Subcutaneous adipose tissue (tissue), 4 donors: ENCODE results near the gene RLN3. TPM values are rescaled to one million over a fixed set of nuclear protein-coding genes. Genes with fewer than 3 reads are reported as not detected.

Experiments used
- total RNA-seq, 4 donors: library from RNA; depleted of rRNA; stranded (reverse); fragments of >200 nt; gene quantifications; one replicate each; pipeline ENCODE4 v1.1.0, GENCODE V29; 2016
- TF ChIP-seq, protein P1 (sequence below): fragments of 450-650 bp; IDR thresholded peaks from one replicate; pipeline ENCODE4 v1.5.1; 2016; ENCODE audit warnings: low read depth, mild to moderate bottlenecking, control low read depth, antibody characterized with exemption, moderate library complexity

The RLN3 gene
- total RNA-seq, 4 donors from 2014 or later: not detected

DNA sequence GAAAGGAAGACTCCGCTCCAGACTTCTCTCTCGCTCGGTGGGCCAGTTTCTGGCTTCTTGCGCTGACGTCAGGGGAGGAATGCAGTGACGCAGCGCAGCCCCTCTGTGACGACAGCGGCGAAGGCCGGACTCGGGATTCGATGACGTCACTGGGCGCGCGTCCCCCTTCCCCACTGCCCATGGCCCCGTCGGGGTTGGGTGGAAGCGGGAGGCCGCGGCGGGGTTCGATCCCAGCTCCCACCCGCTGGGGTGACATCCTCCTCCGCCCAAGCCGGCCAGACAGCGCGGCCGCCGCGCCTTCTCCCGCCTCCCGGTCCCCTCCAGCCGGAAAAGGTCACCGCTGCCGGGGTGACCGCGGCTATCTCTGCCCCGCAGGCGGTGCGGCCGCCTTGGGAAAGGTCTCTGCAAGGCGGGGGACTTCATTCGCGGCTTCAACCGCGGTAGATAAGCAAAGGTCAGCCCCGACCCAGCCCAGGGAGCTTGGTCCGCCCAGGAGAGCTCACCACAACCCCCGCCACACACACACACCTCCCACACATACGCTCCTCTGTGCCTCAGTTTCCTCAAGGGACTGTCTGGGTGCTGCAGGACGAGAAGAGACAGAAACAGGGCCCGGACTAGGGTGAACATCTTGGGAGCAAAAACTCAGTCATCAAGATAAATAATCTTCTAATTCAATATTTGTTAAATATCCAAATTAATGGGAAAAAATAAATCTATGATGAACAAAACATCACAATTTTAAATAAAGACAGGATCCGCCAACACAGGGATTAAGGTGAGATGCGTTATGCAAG lies 21.0 kb upstream of the RLN3 start:
- TF ChIP-seq, protein P1, sequence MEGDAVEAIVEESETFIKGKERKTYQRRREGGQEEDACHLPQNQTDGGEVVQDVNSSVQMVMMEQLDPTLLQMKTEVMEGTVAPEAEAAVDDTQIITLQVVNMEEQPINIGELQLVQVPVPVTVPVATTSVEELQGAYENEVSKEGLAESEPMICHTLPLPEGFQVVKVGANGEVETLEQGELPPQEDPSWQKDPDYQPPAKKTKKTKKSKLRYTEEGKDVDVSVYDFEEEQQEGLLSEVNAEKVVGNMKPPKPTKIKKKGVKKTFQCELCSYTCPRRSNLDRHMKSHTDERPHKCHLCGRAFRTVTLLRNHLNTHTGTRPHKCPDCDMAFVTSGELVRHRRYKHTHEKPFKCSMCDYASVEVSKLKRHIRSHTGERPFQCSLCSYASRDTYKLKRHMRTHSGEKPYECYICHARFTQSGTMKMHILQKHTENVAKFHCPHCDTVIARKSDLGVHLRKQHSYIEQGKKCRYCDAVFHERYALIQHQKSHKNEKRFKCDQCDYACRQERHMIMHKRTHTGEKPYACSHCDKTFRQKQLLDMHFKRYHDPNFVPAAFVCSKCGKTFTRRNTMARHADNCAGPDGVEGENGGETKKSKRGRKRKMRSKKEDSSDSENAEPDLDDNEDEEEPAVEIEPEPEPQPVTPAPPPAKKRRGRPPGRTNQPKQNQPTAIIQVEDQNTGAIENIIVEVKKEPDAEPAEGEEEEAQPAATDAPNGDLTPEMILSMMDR: no peak

DNA sequence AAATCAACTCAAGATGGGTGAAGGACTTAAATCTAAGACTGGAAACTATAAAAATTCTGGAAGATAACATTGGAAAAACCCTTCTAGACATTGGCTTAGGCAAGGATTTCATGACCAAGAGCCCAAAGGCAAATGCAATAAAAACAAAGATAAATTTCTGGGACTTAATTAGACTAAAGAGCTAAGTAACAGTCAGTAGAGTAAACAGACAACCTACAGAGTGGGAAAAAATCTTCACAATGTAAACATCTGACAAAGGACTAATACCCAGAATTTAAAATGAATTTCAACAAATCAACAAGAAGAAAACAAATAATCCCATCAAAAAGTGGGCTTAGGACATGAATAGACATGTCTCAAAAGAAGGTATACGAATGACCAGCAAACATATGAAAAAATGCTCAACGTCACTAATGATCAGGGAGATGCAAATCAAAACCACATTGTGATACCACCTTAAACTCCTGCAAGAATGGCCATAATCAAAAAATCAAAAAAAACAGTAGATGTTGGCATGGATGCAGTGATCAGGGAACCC lies 15.5 kb upstream of the RLN3 start:
- TF ChIP-seq, protein P1: no peak

DNA sequence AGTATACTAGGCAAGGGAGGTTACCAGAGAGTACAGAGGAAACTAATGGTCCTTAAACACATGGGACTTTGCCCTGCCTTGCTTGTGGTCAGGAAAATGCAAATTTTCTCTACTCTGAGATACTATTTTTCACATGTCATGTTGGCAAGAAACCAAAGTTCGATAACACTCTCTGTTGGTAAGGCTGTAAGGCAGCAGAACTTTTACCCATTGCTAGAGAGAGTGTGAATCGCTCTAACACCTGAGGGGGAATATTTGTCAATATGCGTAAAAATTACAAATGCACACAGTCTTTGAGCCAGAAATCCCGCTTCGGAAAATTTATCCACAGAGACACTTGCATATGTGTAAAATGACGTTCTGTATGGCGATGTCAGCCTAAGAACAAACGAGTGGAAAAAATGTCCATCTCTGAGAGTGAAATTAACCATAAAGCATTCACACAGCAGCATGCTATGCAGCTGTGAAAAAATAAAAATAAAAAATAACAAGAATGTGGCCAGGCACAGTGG lies 12.4 kb upstream of the RLN3 start:
- TF ChIP-seq, protein P1: no peak

DNA sequence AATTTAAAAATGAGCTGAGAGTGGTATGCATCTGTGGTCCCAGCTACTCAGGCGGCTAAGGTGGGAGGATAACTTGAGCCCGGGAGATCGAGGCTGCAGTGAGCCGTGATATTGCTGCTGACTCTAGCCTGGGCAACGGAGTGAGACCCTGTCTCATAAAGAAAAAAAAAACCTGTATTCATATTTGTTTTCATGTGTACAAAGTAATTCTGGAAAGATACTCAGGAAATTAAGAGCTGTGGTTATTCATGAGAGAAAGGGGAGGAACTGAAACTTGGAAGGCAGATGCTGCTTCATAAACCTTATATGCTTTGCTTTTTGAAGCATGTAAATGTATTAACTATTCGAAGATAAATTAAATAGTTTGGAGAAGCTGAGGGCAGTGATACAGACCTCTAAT lies 8.8 kb upstream of the RLN3 start:
- TF ChIP-seq, protein P1: no peak

DNA sequence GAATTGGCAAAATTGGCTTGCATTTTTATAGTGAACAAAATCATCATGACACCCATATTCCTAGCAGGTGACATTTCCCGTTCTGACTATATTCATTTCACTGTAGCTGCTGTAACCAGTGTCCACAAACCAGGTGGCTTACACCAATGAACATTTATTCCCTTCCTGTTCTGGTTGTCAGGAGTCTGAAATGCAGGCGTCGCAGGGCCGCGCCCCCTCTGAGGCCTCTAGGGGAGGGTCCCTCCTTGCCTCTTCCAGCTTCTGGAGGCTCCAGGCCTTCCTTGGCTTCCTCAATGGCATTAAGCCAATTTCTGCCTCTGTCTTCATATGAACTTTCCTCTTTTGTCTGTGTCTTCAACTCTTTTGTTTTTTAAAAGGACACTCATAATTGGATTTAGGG lies 6.5 kb upstream of the RLN3 start:
- TF ChIP-seq, protein P1: no peak

DNA sequence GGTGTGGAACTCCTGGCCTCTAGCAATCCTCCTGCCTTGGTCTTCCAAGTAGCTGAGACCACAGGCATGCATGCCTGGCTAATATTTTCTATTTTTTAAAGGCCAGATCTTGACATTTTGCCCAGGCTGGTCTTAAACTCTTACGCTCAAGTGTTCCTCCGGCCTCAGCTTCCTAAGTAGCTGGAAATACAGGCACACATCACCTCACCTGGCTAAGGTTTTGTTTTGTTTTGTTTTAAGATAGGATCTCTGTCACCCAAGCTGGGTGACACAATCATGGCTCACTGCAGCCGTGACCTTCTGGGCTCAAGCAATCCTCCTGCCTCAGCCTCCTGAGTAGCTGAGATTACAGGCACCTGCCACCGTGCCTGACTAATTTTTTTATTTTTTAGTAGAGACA lies 5.5 kb upstream of the RLN3 start:
- TF ChIP-seq, protein P1: no peak

DNA sequence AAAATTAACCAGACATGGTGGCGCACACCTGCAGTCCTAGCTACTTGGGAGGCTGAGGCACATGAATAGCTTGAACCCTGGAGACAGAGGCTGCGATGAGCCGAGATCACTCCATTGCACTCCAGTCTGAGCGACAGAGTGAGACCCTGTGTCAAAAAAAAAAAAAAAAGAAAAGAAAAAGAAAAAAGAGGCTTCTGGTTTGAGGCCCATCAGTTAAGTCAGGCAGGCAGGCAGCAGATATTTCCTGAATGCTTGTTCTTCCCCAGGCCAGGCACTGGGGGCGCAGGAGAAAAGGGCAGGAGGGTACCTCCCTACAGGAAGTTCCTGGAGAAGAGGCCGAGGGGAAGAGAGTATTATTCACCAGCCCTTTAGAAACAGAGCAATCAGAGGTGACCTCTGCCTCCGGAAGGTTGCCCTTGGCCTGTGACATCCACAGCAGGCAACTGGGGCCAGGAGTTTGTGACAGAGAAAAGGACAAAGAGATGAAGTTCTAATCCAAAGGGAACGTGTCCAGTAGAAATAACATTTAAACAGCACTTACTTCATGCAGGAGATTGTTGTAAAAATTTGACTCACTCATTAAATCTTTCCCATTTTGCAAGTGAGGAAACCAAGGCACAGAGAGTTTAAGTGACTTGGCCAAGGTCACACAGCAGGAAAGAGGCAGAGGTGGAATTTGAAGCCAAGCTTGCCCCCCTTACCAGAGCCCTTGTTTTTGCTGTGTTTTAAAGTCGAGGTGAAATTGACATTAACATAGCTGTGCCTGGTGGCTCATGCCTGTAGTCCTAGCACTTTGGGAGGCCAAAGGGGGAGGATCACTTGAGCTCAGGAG lies 4.3 kb upstream of the RLN3 start:
- TF ChIP-seq, protein P1: no peak
